ENCODE data around the gene RBPMS2.

DNA sequence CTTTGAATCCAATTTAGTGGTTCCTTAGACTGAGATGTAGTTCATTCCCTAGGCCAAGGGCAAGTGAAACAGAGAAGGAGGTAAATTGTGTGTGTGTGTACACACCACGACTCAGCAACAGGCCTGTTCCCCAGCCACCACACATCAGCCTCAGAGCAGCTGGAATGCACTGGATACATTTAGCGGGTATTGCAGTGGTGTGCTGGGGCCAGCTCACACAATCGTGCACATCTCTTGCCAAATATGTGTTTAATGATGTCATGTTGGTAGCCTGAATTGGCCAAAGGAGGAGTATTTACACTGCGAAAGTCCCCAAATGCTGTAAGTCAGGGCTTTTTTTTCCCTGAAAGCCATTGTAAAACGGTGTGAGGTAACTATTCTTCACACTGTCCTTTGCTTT lies 82.3 kb downstream of the RBPMS2 start:
- TF ChIP-seq, protein P1, sequence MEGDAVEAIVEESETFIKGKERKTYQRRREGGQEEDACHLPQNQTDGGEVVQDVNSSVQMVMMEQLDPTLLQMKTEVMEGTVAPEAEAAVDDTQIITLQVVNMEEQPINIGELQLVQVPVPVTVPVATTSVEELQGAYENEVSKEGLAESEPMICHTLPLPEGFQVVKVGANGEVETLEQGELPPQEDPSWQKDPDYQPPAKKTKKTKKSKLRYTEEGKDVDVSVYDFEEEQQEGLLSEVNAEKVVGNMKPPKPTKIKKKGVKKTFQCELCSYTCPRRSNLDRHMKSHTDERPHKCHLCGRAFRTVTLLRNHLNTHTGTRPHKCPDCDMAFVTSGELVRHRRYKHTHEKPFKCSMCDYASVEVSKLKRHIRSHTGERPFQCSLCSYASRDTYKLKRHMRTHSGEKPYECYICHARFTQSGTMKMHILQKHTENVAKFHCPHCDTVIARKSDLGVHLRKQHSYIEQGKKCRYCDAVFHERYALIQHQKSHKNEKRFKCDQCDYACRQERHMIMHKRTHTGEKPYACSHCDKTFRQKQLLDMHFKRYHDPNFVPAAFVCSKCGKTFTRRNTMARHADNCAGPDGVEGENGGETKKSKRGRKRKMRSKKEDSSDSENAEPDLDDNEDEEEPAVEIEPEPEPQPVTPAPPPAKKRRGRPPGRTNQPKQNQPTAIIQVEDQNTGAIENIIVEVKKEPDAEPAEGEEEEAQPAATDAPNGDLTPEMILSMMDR (IDR thresholded peaks at IDR 0.05): no peak
- TF ChIP-seq ZFX (IDR thresholded peaks at IDR 0.05; ENCODE audit: borderline replicate concordance): no peak

Measured in 22Rv1 (cell line).